Activated T-cell treated with anti-CD3 and anti-CD28 coated beads for 1 hour (primary cell): ENCODE results near the gene MTSS2.

Experiments
- DNase-seq: peaks from one replicate; pipeline ENCODE4 v3.0.0-alpha.2; 2020; ENCODE audit warnings: low read depth

The MTSS2 gene

GRCh38 chr16:70699696-70700095 lies 13.8 kb upstream of the MTSS2 start:
- no peak for DNase-seq

GRCh38 chr16:70698901-70699300 lies 13.0 kb upstream of the MTSS2 start:
- no peak for DNase-seq

DNA sequence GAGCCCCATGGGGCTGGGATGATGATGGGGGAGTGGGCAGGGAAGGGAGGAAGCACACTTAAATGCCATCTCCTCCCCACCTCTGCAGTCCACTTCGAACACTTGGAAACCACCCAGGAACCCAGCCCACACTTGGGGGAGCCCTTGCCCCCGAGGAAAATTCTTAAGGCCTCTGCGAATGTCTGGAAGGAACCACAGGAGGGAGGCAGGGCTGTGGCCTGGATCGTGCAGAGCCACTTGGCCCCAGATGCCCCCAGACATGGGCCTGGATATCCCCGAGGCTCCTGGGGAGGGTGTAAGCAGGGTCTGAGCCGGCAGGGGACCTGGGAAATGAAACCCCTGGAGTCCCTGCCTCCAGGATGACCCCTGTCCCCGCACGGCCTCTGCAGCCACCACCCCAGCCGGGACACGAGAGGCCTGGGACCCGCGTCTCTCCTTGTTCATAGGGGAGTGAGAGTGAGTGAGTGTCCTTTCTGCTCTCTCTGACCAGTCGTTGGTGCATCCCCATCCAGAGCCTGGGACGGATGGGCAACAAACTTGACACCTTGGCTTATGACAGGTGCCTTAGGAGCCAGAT lies 11.8 kb upstream of the MTSS2 start:
- DNase-seq: no peak

DNA sequence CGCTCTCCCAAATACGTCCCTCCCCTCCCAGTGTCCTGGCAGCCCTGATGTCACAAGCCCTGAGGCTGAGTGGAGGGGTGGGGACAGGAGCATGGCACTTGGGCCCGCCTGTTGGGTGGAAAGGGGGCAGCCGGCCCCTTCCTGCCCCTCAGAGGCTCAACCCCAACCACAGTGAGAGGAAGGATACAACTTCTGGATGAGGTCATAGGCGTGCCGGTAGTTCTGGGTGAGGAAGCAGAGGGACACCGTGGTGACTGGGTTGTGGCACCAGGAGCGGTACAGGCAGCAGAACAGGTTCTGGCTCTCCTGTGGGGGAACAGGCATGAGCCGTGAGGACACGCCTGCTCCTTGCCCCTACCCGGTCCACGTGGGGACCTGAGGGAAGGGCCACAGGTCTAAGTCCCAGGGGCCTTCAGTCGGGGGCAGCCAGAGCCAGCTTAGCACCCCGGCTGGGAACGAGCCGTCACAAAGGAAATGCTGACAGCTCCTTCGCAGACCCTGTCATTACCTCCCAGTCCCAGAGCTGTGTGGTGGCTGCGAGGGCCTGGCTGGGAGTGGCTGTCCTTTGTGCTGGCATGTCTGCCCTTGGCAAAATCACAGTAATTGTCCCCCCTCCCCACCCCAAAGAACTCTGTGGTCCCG lies 11.2 kb upstream of the MTSS2 start:
- no peak for DNase-seq

DNA sequence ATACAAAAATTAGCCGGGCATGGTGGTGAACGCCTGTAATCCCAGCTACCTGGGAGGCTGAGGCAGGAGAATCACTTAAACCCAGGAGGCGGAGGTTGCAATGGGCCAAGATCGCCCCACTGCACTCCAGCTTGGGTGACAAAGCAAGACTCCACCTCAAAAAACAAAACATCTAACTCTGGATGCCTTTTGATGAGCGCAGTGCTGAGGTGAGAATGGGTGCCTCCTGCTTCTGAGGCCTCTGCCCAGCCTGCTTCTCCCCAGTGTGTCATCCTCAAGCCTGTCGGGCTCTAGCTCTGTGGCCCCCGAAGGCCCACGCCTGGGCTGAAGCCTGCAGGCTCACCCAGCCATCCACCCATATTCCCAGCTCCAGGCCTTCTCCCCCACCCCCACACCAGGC lies 10.5 kb upstream of the MTSS2 start:
- no peak for DNase-seq

- no peak for DNase-seq
Observed at GRCh38 chr16:70695331-70696070, 9.6 kb upstream of the MTSS2 start.

DNA sequence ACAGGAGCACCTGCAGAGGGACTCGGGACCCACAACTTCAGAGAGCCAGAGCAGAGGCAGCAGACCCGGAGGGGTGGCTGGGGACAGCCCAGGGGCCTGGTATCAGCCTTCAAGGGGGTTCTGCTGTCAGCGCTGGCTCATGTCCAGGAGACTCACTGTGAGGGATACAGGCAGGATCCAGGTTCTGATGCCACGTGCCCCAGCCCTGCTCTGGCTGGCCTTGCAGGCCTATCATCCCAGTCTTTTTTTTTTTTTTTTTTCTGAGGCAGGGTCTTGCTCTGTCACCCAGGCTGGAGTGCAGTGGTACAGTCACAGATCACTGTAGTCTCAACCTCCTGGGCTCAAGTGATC lies 9.0 kb upstream of the MTSS2 start:
- DNase-seq: no peak

DNA sequence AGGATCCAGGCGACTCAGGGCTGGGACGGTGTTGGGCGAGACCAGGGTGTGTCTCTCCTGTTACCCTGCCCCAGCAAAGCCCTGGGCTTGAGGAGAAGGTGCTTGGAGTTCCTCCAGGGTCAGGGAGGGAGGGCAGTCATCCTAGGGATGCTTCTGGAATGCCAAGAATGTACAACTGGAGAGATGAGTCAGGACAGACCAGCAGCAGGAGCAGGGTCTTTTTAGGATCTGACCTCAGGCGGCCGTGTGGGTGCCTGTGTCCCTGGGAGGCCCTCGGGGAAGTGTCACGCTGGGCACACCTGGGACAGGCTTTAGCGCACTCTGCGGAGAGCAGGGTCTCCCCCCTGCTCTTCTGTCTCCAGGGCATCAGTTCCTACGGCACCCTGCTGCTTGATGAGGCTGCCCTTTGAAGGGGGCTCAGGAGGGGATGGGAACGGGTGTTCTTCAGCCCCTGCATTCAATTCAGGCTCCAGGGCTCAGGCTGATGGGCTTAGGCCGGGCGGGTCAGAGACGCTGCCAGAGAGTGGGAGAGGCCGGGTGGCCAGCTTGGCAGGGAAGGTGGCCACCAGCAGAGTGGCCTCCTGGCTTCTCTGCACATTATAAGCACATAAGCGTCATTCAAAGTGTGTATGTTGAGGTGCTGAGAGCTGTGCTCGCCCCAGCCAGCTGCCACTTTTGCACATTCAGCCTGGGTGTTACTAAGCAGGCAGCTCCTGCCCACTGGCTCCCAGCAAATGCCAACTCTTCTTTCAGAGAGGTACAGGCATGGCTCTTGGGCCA lies 8.4 kb upstream of the MTSS2 start:
- DNase-seq: no peak

GRCh38 chr16:70692873-70693671 lies 7.2 kb upstream of the MTSS2 start:
- DNase-seq: no peak

- DNase-seq: no peak
Observed at GRCh38 chr16:70692130-70692872, 6.4 kb upstream of the MTSS2 start.

DNA sequence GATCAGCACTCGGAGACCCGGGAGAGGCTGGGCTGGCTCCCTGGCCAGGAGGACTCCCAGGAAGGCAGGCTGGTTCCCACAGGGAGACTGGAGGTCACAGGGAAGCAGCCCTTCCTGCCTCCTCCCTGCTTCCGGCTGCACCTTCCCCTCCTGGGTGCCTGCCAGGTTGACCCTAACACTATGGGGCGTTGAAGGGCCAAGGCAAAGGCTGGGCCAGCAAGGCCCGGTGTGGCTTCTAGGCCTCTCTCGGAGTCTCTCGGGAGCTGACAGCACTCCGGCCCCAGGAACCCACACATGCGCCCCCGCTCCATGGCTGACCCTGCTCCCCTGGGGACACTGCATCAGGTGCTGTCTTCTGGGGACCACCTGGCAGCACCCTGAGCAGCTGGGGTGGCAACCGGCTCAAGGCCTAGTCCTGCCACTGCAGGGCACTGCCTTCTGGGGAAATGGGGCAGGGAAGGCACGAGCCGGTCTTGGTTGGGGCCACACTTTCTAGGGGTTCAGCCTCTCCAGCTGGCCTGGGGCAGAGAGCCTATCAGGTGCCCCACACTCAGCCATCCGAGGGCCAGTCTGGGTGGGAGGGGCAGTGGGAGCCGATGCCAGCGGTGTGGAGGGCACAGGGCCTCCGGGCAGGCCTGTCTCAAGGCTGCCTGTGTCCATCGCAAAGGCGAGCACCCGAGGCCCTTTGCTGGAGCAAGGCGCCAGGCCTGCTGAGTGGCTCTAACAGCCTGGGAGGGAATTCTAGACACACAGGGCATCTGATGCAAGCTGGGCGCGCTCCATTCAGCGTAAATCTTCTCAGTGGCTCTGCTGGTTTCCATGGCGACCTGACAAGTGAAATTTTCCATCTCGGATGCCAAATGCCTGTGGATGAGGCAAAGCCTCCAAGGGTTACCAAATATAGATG lies 5.6 kb upstream of the MTSS2 start:
- DNase-seq: no peak

DNA sequence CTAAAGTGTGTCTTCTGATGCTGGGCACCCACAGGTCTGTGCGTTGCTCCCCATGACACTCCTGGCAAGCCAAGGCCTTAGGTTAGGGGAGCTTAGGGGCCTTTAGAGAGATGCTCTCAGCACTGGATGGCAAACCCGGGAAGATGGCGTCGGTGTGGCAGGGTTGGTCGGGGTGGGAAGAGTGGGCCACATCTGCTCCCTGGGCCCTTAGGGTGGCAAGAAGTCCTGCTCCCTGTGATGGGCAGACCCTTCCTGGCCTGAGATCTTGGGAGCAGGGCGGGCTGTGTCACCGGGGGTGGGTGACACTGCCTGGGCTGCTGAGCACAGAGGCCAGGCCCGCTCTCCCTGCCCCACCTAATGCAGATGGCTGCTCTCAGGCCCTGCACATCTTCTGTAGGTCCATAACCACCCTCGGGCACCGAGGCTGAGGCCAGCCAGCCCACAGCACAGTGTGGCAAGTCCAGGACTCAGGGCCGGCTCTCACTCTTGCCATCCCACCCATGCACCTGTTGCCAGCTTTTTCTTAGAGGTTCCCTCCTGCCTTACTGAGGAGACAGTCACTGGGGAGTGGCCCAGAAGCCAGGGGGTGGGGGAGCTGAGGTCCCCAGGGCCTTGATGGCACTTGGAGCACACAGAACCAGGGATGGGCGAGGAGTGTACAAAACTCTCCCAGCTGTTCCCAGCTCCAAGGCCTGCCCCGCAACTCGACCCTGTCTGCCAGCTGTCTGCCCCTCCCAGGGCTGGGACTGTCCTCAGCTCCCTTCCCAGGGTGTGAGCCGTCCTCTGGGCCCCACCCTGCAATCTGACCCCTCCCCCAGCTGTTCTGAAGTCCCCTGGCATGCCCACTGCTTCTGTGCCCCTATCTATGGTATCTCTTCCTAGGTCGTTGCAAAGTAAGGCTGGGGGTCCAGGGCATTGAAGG lies 4.4 kb upstream of the MTSS2 start:
- DNase-seq: no peak

- no peak for DNase-seq
Observed at GRCh38 chr16:70689035-70689969, 3.4 kb upstream of the MTSS2 start.

GRCh38 chr16:70688246-70688742 lies 2.4 kb upstream of the MTSS2 start:
- no peak for DNase-seq

- no peak for DNase-seq
Observed at GRCh38 chr16:70687671-70688245, 1.9 kb upstream of the MTSS2 start.

GRCh38 chr16:70687102-70687511 lies 1.3 kb upstream of the MTSS2 start:
- DNase-seq: no peak

DNA sequence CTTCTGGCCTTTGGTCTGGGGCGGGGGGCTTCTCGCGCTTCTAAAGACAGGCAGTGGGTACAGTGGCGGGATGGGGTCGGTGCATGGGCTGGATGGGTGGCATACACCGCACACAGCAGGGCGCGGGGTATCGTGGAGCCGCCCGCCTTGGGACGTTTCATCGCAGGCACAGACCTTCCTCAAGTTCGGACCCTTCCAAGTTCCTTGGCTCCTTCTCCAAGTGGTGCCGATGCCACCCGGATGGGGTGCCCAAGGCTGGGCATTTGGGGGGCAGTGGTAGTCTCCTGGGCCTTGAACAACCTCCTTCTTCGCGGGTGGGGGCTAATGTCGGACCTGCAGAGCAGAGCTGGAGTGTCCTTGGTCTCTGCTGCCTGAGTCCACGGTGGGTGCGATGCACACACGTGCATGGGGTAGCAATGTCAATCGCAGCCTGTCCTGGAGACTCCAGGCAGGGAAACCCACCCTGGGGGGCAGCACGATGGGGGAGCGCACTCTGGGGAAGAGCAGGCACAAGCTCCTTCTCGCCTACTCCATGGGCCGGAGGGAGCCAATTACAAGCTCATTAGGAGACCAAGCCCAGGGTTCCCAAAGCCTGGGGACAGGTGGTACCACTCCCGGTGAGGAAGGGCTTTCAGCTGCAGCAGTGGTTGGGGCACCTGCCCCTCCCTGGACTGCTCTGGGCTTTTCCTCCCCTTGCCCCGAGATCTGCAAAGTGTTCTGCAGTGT lies 686 bp upstream of the MTSS2 start:
- no peak for DNase-seq
